GM12892 (cell line): ENCODE data around the gene SNAPIN.

ENCODE experiments used
- POLR2A ChIP-seq: IDR thresholded peaks from 2 replicates; pipeline ENCODE4 v1.6.1; 2011; ENCODE audit warnings: low read depth, low read length, control low read depth
- POLR2AphosphoS5 ChIP-seq: IDR thresholded peaks from 2 replicates; pipeline ENCODE4 v1.6.1; 2011; ENCODE audit warnings: low read depth, low read length, control low read depth
- TAF1 ChIP-seq: IDR thresholded peaks from 2 replicates; pipeline ENCODE4 v1.6.1; 2011; ENCODE audit warnings: low read depth, mild to moderate bottlenecking, control low read depth, low read length, borderline replicate concordance

DNA sequence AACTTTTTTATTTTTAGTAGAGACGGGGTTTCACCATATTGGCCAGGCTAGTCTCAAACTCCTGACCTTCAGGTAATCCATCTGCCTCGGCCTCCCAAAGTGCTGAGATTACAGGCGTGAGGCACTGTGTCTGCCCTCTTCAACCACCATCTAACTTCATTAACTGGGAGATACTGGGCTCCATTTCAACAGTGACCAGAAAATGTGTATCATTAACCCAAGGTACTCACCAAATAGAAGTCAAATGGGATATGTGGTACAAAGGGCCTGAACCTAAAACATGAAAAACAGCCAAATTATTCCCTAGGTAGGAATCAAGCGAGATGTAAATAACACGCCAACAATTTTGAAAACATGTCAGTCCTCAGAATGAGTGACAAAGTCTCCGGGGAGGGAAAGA is 11.1 kb downstream of the SNAPIN start:
- TF ChIP-seq POLR2A (no peak), POLR2AphosphoS5 (no peak), TAF1 (no peak)
